SH-SY5Y (cell line): ENCODE measurements around the gene CGNL1.

Experiments used
- GATA2 ChIP-seq: IDR thresholded peaks from 2 replicates; pipeline ENCODE4 v1.6.1; 2011; ENCODE audit warnings: mild to moderate bottlenecking, low read depth, low read length
- GATA3 ChIP-seq: IDR thresholded peaks from 2 replicates; pipeline ENCODE4 v1.6.1; 2011; ENCODE audit warnings: low read depth, mild to moderate bottlenecking, low read length, moderate library complexity

DNA sequence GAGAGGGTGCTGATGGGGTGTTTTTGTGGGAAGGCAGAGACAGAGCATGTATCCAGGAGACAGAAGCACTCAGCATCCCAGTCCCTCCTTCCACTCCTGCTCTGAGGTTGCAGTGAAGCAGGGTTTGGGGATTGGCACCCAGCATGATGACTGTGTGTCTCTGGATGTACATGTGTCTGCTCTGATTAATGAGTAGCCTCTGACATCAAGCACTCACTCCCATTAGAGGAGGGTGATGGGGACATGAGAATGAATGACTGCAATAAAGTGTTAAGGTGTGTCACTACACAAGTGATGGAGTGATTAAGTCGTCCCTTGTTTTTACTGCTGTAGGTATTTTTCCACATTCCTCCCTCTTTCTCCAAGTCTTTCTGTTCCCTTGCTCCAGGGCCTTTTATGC, 205.8 kb downstream of the CGNL1 start:
- TF ChIP-seq GATA3 (no peak), GATA2 (no peak)
